Erythroblast (primary cell): ENCODE data around the gene ANKRD18A.
A peak's percentile ranks its signal among the peaks of the same experiment; 100 is the strongest.
"Not testable (repeated sequence)": the region's sequence is repeated elsewhere in the genome, so short reads cannot be mapped to it uniquely, and the experiment has no call there.

Experiments used
- DNase-seq, 2 experiments: peaks; one replicate each; lab custom pipeline; 2025; lab: John Stamatoyannopoulos, UW
- GATA1 ChIP-seq: IDR thresholded peaks from 2 replicates; pipeline ENCODE4 v1.6.1; 2011; ENCODE audit warnings: low read depth, mild to moderate bottlenecking, control low read depth, low read length, moderate library complexity
- POLR2A ChIP-seq: IDR thresholded peaks from 2 replicates; pipeline ENCODE4 v1.6.1; 2011; ENCODE audit warnings: mild to moderate bottlenecking, low read length

Gene ANKRD18A

GRCh38 chr9:38566048-38566447 is 54.3 kb downstream of the ANKRD18A start:
- not testable (repeated sequence) for DNase-seq

GRCh38 chr9:38565178-38565577 is 55.2 kb downstream of the ANKRD18A start:
- not testable (repeated sequence) for DNase-seq

- not testable (repeated sequence) for DNase-seq
Measured at GRCh38 chr9:38563911-38564310, 56.5 kb downstream of the ANKRD18A start.

DNA sequence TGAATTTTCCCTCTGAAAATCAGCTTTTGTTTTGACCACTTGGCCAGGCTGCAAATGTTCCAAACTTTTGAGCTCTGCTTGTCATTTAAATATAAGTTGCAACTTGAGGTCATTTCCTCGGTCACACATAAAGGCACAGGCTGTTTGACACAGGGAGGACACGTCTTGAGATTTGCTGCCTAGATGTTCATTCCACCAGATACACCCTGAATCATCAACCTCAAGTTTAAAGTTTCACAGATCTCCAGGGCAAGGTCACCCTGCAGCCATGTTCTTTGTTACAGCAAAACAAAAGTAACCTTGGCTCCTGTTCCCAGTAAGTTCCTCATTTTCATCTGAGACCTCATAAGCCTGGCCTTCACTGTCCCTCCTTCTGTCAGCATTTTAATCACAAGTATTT is 59.3 kb downstream of the ANKRD18A start:
- DNase-seq, result not testable (repeated sequence)

DNA sequence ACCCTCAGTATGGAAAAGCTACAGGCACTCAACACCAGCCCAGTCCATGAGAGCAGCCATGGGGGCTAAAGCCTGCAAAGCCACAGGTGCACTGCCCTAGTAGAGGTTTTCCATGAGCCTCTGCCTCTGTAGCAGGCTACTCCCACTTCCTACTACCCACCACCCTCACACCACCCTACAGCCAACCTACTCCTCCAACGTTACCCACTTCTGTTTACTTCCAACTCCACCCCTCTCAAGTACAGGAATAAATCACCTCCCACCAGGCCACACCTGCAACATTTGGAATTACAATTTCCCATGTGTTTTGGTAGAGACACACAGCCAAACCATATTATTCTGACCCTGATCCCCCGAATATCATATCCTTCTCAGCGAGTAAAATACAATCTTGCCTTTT is 61.2 kb downstream of the ANKRD18A start:
- not testable (repeated sequence) for DNase-seq

GRCh38 chr9:38557746-38558145 is 62.6 kb downstream of the ANKRD18A start:
- not testable (repeated sequence) for DNase-seq

DNA sequence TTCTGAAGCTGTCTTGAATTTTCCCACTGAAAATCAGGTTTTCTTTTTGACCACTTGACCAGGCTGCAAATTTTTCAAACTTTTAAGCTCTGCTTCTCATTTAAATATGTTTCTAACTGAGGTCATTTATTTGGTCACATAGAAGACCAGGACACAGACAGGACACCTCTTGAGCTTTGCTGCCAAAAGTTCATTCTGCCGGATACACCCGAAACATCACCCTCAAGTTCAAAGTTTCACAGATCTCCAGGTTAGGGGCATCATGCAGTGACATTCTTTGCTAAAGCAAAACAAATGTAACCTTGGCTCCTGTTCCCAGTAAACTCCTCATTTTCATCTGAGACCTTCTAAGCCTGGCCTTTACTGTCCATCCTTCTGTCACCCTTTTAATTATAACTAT is 65.4 kb downstream of the ANKRD18A start:
- not testable (repeated sequence) for DNase-seq

- DNase-seq, result not testable (repeated sequence)
Measured at GRCh38 chr9:38553019-38553418, 67.4 kb downstream of the ANKRD18A start.

DNA sequence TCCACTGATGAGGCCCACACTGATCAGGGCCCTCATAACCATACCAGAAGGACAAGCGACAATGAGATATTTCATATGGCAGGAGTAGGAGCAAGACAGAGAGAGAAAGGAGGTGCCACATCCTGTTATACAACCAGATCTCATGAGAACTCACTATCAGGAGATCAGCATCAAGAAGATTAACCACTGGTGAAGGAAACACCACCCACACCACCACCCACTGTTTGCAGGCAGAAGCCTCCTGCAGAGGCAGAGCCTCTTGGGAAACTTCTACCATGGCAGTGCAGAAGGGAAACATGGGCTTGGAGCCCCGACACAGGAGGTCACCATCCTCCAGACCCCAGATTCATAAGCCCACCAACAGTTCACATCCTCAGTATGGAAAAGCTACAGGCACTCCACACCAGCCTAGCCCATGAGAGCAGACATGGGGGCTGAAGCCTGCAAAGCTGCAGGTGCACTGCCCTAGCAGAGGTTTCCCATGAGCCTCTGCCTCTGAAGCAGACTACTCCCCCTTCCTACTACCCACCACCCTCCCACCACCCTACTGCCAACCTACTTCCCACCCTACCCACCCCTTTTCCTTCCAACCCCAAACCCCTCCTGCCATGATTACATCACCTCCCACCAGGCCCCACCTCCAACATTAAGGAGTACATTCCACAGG is 73.8 kb downstream of the ANKRD18A start:
- DNase-seq, result not testable (repeated sequence)

DNA sequence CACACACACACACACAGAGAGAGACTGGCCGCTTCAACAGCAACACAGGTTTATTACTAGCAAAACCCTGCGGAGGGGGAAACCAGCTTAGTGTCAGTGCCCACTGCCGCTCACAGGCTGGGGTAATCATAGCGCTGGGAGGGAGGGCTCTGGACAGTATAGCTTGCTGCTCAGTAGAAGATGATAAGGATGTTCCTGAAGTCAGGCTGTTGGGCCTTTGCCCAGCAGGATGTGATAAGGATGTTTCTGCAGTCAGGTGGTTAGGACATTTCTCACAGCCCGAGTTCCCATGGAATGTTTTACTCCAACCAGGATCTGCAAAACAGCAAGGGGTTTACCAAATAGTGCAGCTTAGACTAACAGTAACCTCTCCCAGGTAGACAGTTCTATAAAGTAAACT is 79.9 kb downstream of the ANKRD18A start:
- peak; percentile 25 to 46 for DNase-seq

DNA sequence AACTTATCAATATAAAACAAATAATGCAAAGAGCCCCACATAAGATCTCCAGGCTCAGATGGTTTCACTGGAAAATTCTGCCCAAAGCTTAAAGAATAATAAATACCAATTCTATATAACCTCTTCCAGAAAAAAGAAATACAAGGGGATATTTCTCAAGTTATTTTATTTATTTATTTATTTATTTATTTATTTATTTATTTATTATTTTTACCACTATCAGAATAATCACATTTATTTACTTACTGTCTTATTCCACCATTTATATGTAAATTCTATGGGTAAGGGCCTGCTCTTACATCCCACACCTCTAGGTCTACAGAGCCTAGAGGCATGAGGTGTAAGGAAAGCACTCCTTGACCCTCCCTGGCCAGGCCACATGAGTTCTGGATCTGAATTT is 91.1 kb downstream of the ANKRD18A start:
- no peak for DNase-seq
- TF ChIP-seq POLR2A, result no peak
- no peak for TF ChIP-seq GATA1

- TF ChIP-seq GATA1, result no peak
- TF ChIP-seq POLR2A, result no peak
- no peak for DNase-seq
Measured at GRCh38 chr9:38527503-38527902, 92.9 kb downstream of the ANKRD18A start.

DNA sequence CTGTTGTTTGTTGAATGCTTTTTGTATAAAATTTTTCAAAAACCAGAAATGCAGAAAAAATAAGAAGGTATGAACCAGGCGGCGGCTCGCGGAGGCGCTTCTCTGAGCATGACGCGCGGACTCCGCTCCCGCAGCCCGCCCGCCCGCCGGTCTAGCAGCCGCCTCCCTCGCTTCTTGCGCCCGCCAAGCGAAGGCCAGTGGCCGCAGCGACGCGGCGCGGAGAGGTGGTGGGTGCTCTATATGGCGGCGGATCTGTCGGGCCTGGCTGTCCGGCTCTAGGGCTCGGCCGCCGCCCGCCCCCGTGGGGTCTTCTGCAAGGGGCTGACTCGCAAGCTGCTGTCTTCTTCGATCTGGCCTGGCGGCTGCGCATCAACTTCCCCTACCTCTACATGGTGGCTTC is 93.8 kb downstream of the ANKRD18A start:
- no peak for TF ChIP-seq GATA1
- no peak for TF ChIP-seq POLR2A
- DNase-seq, result no peak

GRCh38 chr9:38523121-38523520 is 97.3 kb downstream of the ANKRD18A start:
- TF ChIP-seq POLR2A (no peak), GATA1 (no peak)
- no peak for DNase-seq

GRCh38 chr9:38521762-38522161 is 98.6 kb downstream of the ANKRD18A start:
- TF ChIP-seq POLR2A (no peak), GATA1 (no peak)
- no peak for DNase-seq
